NOMO-1 treated with dmso at 0.1 percent for 144 hours (cell line): ENCODE results near the gene GRID1.

Experiments used
- DNase-seq: peaks from one replicate; lab custom pipeline; 2025; ENCODE audit not compliant: unreplicated experiment; lab: John Stamatoyannopoulos, UW

Gene GRID1

DNA sequence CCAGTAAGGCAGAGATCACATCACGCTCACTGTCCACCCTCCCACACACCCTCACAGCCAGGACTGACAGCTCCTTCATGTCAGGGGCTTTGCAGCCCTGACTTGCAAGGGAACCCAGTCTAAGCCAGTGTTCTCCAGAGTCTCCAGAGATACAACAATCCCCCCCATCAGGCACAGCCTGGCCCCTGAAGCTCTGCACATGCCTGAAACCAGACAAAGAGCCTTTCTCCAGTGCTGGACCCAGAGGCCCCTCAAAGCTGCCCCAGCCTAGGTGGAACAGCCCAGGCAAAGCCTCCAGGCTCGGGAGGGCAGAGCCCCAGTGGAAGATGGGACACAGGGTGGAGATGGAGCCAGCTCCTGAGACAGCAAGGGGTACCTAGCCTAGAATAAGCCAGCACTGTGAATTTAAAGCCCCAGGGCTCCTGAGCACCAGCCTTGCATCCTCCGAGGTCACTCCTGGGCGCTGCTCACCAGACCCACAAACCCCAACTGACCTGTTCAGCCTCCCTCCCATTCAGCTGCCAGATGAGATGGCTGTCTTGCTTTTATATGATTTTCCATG lies 50.2 kb downstream of the GRID1 start:
- no peak for DNase-seq

DNA sequence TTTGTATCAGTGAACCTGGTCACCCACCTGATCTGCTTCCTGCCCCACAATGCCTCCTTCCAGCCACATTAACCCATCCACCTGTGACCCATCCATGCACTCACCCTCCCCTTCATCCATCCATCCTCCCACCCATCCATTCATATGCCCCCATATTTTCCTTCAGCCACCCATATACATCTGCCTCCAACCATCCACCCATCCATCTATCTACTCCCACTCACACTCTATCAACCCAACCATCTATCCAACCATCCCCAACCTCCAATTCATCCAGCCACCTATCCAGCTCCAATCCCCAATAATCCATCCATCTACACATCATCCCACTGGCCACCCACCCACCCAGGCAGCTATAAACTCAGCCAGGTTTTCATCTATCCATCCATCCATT lies 51.0 kb downstream of the GRID1 start:
- DNase-seq = no peak

DNA sequence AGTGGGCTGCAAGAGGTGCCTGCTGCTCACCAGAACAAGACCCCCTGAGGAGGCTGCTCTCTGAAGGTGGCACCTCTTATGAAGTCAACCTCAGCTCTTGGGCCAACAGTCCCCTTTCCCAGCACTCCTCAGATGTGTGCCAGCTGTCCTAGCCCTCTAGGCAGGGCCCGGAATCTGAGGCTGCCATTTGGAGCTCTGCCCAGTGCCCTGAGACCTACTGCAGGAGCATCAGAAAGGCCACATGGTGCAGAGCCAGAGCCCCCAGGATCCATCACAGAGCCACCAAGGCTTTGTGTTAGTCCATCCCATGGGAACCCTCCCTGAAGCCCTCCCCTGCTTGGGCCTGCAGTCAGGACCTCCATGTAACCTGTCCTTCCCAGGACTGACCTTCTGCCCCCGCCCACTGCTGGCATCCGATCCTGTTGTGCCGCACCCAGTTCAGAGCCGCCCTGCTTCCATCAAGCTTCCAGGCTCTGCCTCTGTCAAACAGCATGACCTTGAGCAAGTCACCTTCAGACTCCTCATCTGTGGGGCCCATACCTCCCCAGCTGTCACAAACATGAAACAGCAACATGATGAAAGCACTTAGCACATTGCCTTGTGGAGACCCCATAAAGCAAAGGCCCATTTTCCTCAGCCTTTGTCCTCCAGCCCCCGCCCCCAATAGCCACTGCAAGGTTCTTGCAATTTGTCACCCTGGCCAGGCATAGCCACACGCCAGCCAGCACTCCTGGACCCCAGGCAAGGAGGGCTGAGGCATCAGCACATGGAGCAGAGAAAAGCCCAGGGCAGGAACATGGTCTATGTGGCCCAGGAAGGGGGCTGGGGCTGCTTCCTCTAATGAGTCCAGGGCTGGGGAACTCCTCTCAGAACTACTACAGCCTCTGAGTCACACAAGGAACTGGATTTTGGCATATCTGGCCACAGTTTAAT lies 51.7 kb downstream of the GRID1 start:
- no peak for DNase-seq

DNA sequence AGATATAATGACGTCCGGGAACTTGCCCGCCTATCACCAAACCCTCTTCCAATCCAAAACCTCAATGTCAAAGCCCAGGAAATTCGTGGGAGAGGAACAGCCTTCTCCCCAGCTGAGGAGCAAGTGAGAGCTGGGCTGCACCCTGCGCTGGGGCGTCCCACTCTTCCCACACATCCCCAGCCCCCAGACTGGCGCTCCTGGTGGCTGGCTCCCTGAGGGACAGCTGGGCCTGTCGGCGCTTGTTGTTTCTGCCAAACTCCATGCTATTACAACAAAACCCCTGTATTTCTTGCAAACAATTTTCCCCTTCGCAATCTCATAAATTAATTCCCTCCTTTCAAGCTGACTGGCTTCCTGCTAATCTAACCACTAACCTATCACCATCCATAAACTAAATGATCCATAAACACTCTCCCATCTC lies 53.0 kb downstream of the GRID1 start:
- DNase-seq = no peak

DNA sequence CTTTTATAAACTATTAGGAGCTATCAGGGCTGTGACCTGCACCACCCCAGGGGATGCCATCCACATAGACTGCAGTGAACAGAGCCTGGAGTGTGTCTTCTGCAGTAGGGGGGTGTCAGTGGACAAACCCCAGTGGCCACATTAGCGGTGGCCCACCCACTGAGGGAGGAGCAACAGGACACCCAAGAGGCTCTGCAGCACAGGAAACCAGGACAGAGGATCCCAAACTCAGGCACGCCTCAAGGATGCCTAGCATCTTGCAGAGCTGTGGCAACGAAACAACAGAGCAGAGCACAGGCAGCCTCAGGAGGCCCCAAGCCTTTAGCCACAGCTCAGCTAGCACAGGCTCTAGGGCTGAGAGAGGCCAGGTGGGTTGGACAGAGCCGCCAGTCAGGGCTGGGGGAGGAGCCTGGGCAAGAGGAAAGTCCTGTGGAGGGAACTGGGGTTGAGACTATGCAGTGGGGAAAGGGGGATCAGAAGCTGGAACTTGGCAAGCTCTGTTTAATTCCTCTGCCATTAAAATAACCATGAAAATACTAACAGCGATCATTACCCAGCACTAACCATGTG lies 53.8 kb downstream of the GRID1 start:
- DNase-seq = no peak

DNA sequence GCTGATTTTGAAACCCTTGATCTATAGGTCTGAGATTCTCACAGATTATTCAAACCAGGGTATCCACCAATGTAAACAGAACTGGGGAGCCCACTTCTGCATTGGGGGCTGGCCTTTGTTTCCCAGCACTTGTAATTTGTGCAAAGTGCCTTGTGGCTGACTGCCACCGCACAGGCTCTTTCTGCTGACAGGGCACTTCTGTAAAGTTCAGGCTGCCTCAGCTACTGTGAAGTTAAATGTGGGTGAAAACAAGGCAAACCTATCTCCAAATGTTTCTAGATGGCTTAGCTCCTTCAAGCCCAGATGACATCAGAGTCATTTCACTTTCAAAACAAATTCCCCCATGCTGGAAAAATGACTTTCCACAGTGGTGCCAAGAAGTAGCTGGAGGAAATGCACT lies 54.7 kb downstream of the GRID1 start:
- DNase-seq = no peak

DNA sequence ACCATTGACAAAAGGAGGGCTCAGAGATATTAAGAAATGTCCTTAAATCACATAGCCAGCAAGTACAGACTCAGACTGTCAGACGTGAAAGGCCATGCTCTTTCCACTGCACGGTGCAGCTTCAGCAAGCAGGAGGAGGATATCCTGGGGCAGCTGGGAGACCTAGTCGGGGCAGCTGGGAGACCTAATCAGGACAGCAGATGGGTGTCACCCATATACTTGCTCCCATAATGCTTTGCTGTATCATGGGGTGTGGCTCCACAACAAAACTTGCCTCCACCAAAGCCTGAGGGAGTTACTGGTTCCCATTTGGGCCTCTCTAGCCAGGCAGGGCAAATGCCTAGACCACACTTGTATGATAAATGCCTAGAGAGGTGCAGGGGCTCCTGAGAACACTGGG lies 55.4 kb downstream of the GRID1 start:
- no peak for DNase-seq

DNA sequence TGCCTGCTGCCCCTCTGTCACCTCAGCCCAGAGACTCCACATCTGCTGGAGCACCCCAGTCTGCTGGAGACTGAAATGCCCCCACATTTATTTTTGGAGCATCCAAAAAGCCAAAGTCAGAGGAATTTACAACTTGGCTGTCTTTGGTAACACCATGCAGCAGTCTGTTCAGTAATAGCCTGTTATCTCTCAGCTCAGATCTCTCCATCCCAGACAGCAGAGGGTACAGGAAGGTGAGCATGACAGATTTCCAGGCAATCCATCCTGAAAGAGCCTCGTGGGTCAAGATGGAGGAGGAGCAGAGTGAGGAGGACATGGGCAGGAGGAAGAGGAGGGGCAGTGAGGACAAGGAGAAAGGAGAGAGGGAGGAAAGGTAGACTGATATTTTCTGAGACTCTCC lies 55.9 kb downstream of the GRID1 start:
- no peak for DNase-seq

DNA sequence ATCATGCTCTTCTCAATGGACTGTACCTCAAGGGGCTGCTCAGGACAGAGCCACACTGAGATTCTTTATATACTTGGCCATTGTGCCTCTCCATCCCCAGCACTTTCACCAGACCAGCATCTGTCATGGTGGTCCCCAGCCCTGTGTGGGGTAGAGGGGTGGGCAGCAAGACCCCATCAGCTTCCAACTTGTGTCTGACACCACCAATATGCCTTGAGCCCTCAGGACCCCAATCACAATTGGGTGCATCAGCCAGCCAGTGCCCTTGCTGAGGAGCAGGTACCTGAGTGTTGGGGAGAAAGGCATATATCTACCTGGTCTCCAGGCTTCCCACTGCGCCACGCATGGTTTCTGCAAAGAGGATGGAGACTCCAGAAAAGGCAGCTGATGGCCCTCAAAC lies 56.3 kb downstream of the GRID1 start:
- no peak for DNase-seq

DNA sequence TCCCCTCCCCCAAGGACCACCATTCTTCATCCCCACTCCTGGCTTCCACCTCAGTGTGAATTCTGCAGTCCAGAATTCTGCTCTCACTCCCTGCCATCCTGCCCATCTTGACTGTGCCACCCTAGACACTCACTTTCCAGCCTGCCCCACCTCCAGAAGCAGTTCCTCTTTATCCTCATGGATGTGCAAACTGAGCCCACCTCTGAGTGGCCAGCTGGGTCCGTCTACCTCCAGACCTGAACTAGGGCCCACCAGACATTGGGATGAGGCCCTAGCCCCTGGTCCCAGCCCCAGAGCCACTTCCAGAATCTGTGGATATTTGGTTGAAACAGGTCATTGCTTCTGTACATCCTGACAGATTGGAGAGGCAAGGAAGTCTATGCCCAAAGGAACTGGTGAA lies 58.5 kb downstream of the GRID1 start:
- DNase-seq = no peak

DNA sequence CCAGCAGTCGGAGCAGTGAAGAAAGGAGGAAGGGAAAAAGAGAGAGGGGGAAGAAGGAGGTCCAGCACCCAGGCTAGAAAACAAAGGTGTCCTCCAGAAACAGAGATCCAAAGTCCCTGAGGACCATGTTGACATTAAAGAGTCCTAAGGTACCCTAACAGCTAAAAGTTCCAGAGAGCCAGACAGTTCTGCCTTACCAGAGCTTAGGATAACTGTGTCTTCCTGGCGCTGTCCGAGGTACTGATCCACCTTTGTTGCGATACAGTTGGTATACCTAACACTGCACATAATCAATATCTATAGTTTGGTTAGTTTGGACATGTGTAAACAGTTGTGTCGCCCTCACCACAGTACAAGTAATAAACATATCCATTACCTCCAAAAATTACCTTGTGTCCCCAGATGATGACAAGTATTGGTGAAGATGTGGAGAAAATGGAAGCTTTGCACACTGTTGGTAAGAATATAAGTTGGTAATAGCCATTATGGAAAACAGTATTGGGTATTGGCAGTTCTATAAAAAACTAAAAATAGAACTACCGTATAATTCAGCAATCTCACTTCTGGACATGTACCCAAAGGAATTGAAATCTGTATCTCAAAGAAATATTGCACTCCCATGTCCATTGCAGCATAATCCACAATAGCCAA lies 59.8 kb downstream of the GRID1 start:
- no peak for DNase-seq

DNA sequence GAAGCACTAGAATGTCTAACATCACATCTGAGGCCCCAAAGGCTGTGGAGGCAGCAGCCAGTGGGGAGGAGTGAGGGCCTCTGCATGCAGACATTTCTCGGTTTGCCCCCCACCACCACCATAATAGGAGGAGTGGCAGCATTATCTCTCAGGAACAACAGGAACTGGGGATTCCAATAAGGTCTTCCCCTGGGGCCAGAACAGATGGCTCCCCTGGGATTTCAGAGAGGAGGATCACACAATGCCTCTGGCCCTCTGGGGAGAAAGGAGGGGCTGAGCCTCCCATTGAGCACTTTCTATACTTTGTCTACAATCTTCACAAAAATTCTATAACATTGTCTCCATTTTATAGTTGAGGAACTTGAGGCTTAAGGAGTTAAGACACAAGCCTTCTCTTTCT lies 61.1 kb downstream of the GRID1 start:
- DNase-seq = no peak

DNA sequence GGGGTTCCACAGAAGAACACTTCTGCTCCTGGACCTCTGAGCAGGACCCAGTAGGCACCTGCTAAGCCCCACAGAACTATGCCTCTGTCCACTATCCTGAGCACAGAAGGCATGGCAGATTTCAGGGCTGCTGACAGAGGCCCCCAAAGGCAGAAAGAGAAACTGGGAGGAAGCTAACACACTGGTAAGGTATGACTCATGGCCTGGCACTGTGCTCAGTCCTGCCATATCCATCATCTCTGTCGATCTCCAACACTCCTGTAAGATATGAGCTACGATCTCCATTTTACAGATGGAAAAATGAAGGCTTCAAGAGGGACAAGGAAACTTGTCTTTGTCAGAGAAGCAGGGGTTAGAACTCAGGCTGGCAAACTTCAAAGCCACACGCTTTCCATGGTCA lies 62.2 kb downstream of the GRID1 start:
- no peak for DNase-seq

DNA sequence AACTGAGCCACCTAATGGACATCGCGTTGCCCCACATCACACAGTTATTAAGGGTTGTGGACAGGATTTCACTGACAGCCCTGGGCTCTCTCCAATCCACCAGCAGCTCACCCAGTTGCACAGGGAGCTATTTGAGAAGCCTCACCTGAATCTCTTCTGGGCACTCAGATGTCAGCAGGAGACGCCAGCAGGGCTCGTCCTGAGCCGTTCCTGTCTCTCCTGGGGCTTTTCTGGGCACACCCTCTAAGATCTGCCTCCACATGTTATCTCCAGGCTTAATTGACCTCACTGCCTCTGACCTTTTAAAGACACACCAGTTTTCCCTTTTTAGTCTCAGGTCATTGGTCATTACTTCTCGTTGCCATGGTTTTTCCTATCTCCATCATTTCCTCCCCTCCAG lies 63.0 kb downstream of the GRID1 start:
- DNase-seq = no peak

DNA sequence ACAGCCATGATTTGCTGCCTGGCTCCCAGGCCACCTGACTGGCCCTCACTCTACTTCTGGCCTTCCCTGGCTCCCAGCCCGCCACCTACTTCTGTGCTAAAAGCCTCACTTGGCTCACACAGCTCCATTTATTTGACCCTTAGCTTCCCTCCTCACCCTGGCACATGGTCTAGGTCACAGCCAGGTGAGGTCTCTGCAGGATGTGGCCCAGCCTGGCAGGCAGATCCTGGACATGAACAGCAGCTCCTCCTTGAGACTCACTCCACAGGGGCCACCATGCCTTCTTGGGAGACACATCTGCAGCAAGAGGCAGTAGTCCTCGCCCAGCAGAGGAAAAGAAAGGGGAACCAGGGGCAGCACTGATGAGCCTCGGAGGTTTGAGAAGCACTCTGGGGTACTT lies 64.6 kb downstream of the GRID1 start:
- DNase-seq = no peak

DNA sequence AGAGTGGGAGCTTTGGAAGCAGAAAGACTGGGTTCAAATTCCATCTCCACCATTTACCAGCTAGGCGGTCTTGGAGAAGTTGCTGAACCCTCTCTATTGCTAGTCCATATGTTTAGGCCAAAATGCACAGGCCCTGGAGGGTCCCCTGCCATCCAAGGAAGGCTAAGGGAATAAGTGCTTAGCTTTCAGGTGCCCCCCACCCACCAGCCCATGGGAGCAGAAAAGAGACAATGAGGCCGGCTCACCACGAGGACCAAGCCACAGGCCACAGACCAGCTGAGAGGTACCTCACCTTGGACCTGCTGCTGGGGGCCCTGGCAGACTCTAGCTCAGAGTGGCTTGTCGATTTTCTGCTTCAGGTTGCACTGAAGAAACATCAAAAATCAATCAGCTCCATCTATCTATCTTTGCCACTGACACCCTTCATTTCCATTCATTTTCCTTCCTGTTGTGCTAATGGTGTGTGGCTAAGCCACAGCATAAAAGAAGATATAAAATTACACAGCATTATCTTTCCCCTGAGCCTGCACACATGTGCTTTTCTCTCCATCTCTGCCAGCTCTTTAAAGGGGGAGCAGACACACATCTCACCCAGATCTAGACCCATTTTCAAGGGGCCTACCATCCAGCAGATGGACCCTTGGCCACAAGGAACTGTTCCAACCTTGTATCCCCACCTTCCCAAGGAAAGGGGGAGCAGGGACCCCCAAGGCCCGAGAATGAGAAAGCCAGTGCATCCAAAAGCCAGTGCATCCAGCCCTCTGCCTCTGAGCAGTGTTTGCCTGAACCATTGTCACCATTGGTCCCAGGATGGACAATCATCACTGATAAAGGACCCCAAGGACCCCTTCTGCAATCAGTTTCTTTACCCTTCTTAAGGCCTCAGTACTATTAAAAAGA lies 65.4 kb downstream of the GRID1 start:
- no peak for DNase-seq

DNA sequence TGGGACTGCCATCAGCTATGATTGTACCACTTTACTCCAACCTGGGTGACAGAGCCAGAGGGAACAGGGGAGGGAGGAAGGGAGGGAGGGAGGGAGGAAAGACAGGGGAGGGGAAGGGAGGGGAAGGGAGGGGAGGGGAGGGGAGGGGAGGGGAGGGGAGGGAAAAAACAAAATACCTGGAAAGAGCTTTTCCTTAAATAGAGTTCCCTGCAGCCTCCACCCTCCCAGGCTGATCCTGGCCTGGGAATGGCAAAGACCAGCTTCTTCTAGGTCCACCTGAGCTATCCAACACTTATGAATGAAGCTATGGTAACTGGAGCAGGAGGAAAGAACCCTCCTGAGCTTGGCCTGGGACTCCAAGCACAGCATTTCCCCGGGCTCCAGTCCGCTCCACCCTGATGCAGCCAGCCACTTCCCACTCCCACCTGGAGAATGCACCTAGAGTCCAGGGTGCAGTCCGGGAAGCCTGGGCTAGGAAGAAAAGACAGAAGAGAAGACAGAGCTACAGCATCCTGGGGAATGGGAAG lies 66.1 kb downstream of the GRID1 start:
- no peak for DNase-seq

DNA sequence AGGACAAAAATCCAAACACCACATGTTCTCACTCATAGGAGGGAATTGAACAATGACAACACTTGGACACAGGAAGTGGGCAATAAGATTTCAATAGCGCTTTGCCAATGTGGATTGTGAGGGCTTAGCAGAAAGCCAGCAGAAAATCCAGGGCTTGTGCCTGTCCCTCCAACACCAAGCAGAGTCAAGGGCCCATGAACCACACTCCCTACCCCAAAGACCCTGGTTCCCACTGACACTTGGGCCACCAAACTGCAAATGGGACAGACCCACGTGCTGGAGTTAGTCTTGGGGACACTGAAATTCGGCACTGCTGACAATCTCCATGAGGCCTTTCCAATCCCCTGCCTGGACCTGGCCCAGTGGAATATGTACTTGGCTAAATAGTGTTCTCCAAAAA lies 67.0 kb downstream of the GRID1 start:
- no peak for DNase-seq

DNA sequence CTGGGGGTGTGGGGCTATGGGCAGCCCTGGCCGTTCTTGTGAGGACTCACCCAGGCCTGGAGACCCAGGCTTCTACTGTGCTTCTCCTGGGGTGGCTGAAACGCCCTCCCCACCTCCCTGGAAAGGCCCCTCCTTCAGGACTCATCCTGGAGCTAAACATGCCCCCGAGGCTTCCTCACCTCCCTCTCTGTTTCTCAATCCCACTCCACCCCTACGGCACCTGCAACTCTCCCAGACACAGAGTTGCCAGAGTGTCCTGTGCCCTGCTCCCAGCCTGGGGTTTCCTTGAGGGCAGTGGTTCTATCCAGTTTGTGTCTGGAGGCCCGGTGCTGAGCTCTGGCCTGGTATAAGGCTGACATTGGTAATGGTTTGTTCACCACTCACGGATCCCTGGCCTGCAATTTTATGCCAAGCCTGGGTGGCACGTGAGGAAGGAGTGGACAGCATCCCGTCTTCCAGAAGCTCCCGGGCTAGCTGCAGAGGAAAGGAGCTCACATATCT lies 68.0 kb downstream of the GRID1 start:
- no peak for DNase-seq

DNA sequence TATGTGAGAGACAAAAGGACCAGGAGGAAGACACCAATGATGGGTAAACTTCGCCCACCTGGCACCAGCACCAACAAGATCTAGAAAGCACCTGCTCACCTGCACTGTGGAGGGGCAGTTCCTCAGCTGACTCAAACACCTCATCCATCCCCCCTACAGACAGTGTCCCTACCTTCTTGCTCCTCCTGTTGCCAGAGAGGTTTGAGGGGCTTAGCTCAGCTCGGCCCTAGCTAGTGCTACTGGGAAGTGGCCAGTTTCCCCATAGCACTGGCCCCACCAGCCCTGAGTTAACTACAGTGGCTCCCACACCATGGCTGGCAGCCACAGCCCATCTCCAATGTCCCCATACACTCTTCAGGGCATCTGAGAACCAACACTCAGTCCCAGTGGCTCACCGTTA lies 70.8 kb downstream of the GRID1 start:
- DNase-seq = no peak
